GM11168 (cell line): ENCODE results near the gene ETFA.

Experiments
- in situ Hi-C: fragments of 300-500 bp; cut with MboI; formaldehyde crosslinking; loops from one replicate; pipeline ENCODE4 v1.12.0; 2022; ENCODE audit warnings: low sequenced_read_pairs; ENCODE audit not compliant: unreplicated experiment

Gene ETFA

GRCh38 chr15:76223521-76223920 lies 87.7 kb downstream of the ETFA start:
- in situ Hi-C loops = no loop called here

GRCh38 chr15:76222159-76222558 lies 89.1 kb downstream of the ETFA start:
- in situ Hi-C loops = no loop called here

- in situ Hi-C loops = no loop called here
Measured at GRCh38 chr15:76221085-76221767, 90.0 kb downstream of the ETFA start.

DNA sequence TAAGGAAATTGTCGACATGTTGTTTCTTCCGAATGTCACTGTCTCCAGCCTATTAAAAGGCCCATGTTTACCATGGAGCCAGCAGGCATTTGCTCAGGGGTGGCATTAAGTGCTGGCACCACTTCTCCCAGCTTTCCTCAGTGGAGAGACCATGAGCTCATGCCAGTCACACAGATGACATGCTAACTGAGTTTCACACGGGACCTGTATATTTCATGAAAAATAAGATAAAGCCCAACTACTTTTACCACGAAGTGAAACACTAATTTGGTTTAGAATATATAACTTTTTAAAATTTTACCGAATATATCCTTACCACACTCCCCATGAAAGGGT lies 93.4 kb downstream of the ETFA start:
- in situ Hi-C loops = no loop called here

DNA sequence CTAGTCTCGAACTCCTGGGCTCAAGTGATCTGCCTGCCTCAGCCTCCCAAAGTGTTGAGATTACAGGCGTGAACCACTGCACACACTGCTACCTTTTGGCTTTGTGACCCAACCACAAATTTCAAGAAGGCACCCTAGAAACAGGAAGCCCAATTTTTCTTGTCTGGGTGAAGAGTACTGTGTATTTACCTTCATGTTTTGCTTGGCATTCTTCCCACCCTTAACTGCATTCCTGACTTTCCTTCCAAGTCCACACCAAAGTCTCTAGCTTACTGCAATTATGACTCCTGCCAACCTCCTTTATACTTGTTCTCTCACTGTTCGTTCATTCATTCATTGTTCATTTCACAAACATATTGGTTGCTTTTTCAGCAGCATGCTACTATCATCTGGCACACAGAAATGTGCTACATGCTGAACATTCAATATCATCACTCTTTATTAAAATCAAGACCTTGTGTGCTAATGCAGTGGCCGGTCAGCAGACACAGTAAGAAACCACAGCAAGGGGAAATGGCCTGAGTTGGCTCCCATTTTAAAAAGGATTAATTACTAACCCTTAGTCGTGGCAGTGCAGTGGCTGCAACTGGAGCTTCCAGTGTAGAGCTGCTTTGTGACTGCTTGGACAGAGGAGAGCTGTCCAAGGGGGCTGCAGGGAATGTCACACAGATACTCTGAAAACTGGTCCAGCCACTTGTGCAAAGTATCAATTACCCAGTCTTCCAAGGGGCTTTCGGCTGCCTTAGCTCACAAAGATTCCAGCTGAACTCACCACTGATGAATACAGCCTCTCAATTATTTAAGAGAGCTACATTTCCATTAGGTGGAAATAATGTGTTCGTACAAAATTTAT lies 94.0 kb downstream of the ETFA start:
- in situ Hi-C loops = no loop called here

DNA sequence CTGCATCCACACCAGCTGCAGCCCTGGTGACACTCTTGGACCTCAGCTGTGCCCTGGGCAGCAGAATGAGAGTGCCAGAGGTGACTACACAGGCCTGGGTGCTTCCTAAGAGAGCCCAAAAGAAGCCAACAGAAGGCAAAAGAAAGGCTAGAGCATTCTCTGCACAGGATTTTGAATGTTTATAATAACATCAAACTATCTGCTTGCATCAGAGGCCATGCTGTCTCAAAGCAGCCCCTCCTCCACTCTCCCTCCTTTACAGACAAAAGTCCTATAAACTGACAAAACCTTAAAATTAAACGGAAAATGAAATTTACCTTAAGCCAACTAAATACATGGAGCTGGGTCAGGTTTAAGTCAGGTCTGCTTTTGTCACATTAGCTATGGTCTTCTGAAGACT lies 95.6 kb downstream of the ETFA start:
- in situ Hi-C loops = no loop called here

- in situ Hi-C loops = no loop called here
Measured at GRCh38 chr15:76209942-76210341, 101.3 kb downstream of the ETFA start.

DNA sequence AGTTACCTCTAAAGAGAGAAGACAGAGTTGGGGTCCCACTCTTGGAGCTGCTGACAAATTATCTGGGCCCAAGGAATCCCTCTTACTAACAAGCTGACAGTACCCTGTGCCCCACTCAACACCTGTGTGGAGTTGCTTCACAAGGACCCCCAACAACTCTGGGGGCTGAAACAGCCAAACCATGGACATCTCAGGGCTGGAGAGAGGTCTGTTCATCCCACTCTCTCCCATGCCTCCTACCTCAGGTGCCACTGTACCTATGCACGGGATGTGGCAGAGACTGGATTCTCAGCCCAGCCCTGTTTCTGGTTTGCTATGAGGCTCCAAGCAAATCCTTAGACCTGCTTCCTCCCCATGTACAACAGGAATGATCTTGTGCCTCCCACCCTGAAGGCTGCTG lies 101.7 kb downstream of the ETFA start:
- in situ Hi-C loops = no loop called here

DNA sequence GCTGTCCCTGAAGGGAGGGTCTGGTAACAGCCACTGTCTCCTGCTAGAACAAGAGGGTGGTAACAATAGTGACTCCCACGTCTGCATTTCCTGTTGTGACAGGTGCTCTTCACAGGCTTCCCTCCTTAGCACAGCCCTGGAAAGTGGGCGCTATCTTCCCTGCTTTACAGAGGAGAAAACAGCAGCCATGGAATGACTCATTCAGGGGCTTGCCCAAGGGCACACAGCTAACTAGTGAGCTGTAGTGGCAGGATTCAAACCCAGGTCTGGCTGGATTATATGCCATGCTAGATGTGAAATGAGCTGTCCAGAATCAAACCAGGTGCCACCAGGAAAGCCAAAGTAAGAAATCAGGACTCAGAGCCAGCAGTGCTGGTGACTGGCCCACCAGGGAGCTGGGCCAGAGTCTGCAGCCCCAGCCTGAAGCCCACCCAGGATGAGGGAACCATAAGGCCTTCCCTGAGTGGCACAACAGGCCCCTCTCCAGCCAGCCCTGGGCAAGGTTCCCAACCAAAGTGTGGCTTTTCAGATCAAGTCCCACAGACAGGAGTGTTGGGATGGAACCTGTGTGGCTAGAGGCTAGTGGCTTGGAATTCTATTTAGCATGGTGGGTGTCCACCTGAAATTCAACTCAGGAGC lies 102.4 kb downstream of the ETFA start:
- in situ Hi-C loops = no loop called here

DNA sequence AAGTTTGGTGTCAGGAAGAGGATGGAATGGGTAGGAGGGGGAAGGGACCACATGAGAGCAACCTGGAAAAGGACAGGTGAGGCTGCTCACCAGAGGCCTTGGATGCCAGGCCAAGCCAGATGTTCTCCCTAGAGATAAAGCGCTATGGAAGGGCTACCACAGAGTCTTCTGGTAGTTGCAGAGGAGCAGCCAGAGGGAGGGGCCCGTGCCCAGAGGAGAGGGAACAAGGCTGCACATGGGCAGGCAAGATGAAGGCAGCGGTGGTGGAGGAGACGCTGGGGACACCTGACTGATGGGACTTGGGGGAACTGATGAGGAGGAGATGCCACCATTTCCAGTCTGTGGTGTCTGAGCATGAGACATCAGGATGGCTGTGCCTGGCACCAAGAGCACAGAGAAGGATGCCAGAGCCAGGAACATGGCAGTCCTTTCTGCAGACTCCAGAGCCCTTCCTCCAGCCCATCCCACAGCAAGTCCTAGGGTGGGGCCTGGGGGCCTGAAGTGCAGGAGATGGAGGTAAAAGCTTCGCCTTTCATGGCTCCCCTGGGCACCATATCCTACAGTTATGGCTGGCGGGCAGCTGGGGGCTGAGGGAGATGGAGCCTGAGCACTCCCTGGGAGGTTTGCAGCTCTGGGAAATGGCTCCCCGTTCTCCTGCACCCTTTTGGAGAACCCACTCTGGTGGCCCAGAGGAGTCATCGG lies 103.0 kb downstream of the ETFA start:
- in situ Hi-C loops = no loop called here

GRCh38 chr15:76206325-76206976 lies 104.8 kb downstream of the ETFA start:
- in situ Hi-C loops = no loop called here

DNA sequence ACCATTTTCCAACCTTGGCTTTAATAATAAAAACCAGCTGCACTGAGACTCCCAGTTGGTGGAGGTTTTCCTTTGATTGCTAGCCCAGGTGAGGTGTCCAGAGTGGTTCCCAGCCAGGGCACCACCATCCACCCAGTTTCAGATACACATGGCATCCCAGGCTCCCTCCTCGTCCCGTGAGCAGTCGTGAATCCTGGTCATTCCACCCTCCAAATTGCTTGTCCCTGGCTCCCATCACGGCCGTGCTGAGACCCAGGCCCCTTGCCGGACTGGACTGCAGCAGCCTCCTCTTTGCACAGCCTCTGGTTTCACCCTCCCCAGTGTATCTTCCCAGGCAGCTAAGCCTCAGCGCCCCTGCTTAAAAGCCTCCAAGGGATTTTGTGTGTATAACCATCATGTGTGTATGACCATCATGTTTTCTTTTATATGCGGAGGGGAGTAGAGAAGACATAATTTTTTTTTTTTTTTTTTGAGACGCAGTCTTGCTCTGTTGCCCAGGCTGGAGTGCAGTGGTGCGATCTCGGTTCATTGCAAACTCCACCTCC lies 106.3 kb downstream of the ETFA start:
- in situ Hi-C loops = no loop called here

GRCh38 chr15:76204109-76204845 lies 107.0 kb downstream of the ETFA start:
- in situ Hi-C loops = no loop called here

DNA sequence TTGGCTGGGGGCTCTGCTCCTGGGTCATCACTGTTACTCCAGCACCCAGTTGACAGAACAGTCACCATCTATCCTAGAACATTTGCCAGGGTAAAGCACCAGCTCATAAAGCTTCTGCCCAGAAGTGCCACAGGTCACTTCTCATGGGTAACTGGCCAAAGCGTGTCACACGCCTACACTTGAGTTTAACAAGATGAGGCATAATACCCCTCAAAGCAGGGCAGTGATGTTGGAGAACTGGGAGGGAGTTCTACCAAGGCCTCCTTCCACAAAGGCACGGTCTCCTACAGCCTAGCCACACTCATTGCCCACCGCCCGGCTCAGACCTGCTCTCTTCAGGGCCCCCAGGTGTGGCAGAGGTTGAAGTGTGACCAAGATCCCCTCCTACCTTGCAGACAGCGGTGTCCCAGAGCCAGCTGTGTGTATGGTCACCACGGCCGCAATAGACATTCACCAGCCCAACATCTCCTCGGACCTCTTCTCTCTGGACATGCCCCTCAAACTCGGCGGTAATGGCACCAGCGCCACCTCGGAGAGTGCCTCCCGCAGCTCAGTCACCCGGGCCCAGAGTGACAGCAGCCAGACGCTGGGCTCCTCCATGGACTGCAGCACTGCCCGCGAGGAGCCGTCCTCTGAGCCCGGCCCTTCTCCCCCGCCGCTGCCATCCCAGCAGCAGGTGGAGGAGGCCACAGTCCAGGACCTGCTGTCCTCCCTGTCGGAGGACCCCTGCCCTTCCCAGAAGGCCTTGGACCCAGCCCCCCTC lies 107.7 kb downstream of the ETFA start:
- in situ Hi-C loops = no loop called here

- in situ Hi-C loops = no loop called here
Measured at GRCh38 chr15:76201536-76202255, 109.6 kb downstream of the ETFA start.

- in situ Hi-C loops = no loop called here
Measured at GRCh38 chr15:76200641-76201105, 110.6 kb downstream of the ETFA start.

DNA sequence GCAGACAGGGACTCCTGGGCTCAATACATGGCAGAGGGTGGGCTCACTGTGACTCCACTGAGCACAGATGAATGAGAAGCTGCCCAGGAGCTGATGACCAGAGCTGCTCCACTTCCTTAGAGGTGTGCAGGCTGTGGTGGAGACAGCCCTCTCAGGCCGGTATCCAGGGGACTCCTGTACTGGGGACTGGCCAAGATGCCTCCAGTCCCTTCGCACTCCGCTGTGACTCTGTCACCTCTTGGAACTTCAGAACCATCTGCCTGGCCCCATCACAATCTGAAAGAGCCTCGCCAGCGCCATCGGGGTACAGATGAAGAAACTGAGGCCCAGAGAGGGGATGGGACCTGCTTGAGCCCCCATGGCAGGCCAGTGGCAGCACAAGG lies 111.2 kb downstream of the ETFA start:
- in situ Hi-C loops = no loop called here
